Measurements from ENCODE around the gene ZNF853. TPM values are rescaled to one million over a fixed set of nuclear protein-coding genes. Genes with fewer than 3 reads are reported as not detected.

The ZNF853 gene
- total RNA-seq, 1 experiment from 2014 or later = 7.9 TPM

DNA sequence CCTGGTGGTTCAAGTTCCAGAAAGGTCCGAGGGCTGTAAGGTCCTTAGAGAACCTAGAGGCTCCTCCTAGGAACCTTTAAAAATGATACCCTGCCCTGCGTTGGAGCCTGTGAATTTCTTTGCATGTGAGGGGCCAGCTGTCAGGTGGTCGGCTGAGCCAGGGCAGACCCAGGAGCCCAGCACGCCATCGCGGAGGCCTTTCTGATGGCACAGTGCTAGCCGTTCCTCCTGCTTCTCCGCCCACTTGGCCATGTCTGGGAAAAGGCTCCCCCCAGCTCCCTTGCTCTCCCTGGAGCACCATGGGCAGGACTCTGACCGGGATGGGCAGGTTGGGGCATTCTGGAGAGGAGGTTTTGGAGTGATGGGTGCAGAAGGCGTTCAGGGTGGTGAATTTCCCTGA, 29.3 kb downstream of the ZNF853 start:
- TF ChIP-seq, protein P1, sequence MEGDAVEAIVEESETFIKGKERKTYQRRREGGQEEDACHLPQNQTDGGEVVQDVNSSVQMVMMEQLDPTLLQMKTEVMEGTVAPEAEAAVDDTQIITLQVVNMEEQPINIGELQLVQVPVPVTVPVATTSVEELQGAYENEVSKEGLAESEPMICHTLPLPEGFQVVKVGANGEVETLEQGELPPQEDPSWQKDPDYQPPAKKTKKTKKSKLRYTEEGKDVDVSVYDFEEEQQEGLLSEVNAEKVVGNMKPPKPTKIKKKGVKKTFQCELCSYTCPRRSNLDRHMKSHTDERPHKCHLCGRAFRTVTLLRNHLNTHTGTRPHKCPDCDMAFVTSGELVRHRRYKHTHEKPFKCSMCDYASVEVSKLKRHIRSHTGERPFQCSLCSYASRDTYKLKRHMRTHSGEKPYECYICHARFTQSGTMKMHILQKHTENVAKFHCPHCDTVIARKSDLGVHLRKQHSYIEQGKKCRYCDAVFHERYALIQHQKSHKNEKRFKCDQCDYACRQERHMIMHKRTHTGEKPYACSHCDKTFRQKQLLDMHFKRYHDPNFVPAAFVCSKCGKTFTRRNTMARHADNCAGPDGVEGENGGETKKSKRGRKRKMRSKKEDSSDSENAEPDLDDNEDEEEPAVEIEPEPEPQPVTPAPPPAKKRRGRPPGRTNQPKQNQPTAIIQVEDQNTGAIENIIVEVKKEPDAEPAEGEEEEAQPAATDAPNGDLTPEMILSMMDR (conservative IDR thresholded peaks at IDR 0.05) = no peak
- no peak for TF ChIP-seq EZH2 (IDR thresholded peaks at IDR 0.05; ENCODE audit: low read depth)
- Histone ChIP-seq H3K9me3 (ENCODE audit: insufficient read depth, low read depth) (no peaks in the 10 kb centered on the region), H3K4me2 (no peak overlapping the region), H3K4me3 (no peak overlapping the region), H2AFZ (no peak overlapping the region), H3K27ac (no peak overlapping the region), H4K20me1 (ENCODE audit: insufficient read depth) (0 out of 2 replicates have a peak, but pooled peaks cover 4% of the 10 kb centered on the region), H3F3A (ENCODE audit: insufficient read depth, low read depth) (no peaks in the 10 kb centered on the region), H3K79me2 (ENCODE audit: low read depth) (0 out of 2 replicates have a peak, but pooled peaks cover 5% of the 10 kb centered on the region), H3K4me1 (replicated peaks; ENCODE audit: insufficient read depth) (no peaks in the 10 kb centered on the region), H3K9me2 (ENCODE audit: insufficient read depth) (no peaks in the 10 kb centered on the region), H3K27me3 (ENCODE audit: insufficient read depth, low read depth) (no peaks in the 10 kb centered on the region), H3K36me3 (ENCODE audit: low read depth) (peaks cover 13% of the 10 kb centered on the region; the same call in 1 of the 2 replicates)
- CTCF ChIA-PET = no interaction called here
- POLR2A ChIA-PET (ENCODE audit: unreplicated experiment) = interaction anchor here (0.7 kb wide), 1 partner anchor 86 kb away, joined by 9 read pairs; no protein-coding TSS in a partner anchor
- DNase-seq = no peak
- intact Hi-C loops (cut with micrococcal nuclease; ENCODE audit: unreplicated experiment) = no loop called here
- BruUV-seq (replicated peaks) = no TSS peak

DNA sequence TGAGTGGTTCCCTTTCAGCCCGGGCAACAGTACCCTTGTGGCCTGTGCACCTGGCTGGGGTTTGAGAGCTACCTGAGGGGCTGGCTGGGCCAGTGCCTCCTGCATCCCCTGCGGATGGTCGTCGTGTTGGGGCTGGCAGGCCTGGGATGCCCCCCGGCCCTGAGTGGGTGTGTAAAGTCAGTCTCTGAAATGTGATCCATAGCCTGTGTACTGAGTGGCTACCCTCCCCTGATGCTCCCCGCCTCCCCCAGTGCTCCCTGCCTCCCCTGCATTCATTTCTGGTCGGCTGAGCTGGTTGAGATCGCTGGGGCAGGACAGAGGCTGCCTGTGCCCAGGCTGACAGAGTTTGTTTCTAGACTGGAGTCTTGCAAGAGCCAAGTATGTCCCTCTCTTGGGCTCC, 31.1 kb downstream of the ZNF853 start:
- Histone ChIP-seq H2AFZ (no peak overlapping the region), H3K4me2 (no peak overlapping the region), H3K4me3 (no peak overlapping the region), H4K20me1 (ENCODE audit: insufficient read depth) (no peaks in the 10 kb centered on the region), H3F3A (ENCODE audit: insufficient read depth, low read depth) (no peaks in the 10 kb centered on the region), H3K79me2 (ENCODE audit: low read depth) (no peaks in the 10 kb centered on the region), H3K27me3 (ENCODE audit: insufficient read depth, low read depth) (no peaks in the 10 kb centered on the region), H3K9me3 (ENCODE audit: insufficient read depth, low read depth) (no peaks in the 10 kb centered on the region; the same call in 1 of the 2 replicates), H3K27ac (no peak overlapping the region), H3K36me3 (ENCODE audit: low read depth) (peaks cover 19% of the 10 kb centered on the region; the same call in 1 of the 2 replicates), H3K4me1 (replicated peaks; ENCODE audit: insufficient read depth) (no peaks in the 10 kb centered on the region), H3K9me2 (ENCODE audit: insufficient read depth) (no peaks in the 10 kb centered on the region)
- intact Hi-C loops (cut with micrococcal nuclease; ENCODE audit: unreplicated experiment) = no loop called here
- no TSS peak for BruUV-seq (replicated peaks)
- no peak for TF ChIP-seq EZH2 (IDR thresholded peaks at IDR 0.05; ENCODE audit: low read depth)
- TF ChIP-seq, protein P1 (conservative IDR thresholded peaks at IDR 0.05) = no peak
- DNase-seq = no peak
- ChIA-PET CTCF (no interaction called here), POLR2A (ENCODE audit: unreplicated experiment) (no interaction called here)

DNA sequence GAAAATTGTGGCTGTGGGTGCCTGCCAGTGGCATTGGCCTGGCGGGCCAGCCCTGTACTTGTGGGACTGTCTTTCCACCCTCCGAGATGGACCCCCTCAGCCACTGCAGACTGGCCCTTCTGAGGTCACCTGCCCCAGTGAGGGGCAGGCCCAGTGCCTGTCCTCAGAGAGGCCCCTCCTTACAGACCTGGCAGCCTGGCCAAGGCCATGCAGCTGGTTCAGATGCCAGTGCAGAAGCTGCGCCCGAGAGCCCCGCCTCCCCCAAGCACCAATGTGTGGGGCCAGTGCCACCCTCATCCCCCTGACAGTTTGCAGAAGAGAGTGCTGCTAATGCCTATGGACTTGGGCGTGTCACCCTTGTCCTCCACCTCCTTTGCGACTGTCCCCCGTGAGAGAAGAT, 31.7 kb downstream of the ZNF853 start:
- TF ChIP-seq EZH2 (IDR thresholded peaks at IDR 0.05; ENCODE audit: low read depth) = no peak
- Histone ChIP-seq H3K36me3 (ENCODE audit: low read depth) (peaks cover 20% of the 10 kb centered on the region), H3K27me3 (ENCODE audit: insufficient read depth, low read depth) (no peaks in the 10 kb centered on the region), H4K20me1 (ENCODE audit: insufficient read depth) (no peaks in the 10 kb centered on the region), H3K9me2 (ENCODE audit: insufficient read depth) (no peaks in the 10 kb centered on the region), H3K4me1 (replicated peaks; ENCODE audit: insufficient read depth) (no peaks in the 10 kb centered on the region), H2AFZ (no peak overlapping the region), H3K9me3 (ENCODE audit: insufficient read depth, low read depth) (peaks cover 6% of the 10 kb centered on the region; the same call in 1 of the 2 replicates), H3K4me2 (no peak overlapping the region), H3K4me3 (no peak overlapping the region), H3K27ac (no peak overlapping the region), H3K79me2 (ENCODE audit: low read depth) (no peaks in the 10 kb centered on the region), H3F3A (ENCODE audit: insufficient read depth, low read depth) (0 out of 2 replicates have a peak, but pooled peaks cover 3% of the 10 kb centered on the region)
- DNase-seq = no peak
- intact Hi-C loops (cut with micrococcal nuclease; ENCODE audit: unreplicated experiment) = no loop called here
- ChIA-PET POLR2A (ENCODE audit: unreplicated experiment) (no interaction called here), CTCF (no interaction called here)
- BruUV-seq (replicated peaks) = no TSS peak

DNA sequence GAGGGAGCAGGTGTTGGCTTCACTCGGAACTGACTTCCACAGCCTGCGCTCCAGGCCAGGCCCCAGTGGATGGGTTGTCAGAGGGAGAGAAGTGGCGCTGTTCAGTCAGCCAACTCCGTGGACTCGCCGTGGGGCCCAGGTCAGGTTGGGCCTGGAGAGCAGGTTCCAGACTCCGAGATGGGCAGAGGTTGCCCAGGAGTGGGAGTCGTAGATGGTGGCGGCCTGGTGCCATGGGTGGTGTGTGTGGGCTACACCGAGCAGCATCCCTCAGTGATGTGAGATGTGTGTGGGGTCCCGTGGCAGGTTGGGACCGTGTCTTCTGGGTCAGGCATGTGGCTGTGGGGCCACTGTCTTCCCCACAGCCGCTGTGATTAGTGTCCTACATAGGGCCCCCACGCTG, 32.1 kb downstream of the ZNF853 start:
- no peak overlapping the region for H3K27ac ChIP-seq
- no peak overlapping the region for H3K4me3 ChIP-seq
- H3K4me1 ChIP-seq (replicated peaks; ENCODE audit: insufficient read depth) = no peaks in the 10 kb centered on the region
- ChIA-PET CTCF (no interaction called here), POLR2A (ENCODE audit: unreplicated experiment) (no interaction called here)
- H3K27me3 ChIP-seq (ENCODE audit: insufficient read depth, low read depth) = no peaks in the 10 kb centered on the region
- intact Hi-C loops (cut with micrococcal nuclease; ENCODE audit: unreplicated experiment) = no loop called here
- H3K9me3 ChIP-seq (ENCODE audit: insufficient read depth, low read depth) = peaks cover 8% of the 10 kb centered on the region; the same call in 1 of the 2 replicates
- no peaks in the 10 kb centered on the region for H3K9me2 ChIP-seq (ENCODE audit: insufficient read depth)
- H2AFZ ChIP-seq = no peak overlapping the region
- H3K4me2 ChIP-seq = no peak overlapping the region
- H3K36me3 ChIP-seq (ENCODE audit: low read depth) = peaks cover 20% of the 10 kb centered on the region
- 0 out of 2 replicates have a peak, but pooled peaks cover 5% of the 10 kb centered on the region for H3F3A ChIP-seq (ENCODE audit: insufficient read depth, low read depth)
- BruUV-seq (replicated peaks) = no TSS peak
- no peaks in the 10 kb centered on the region for H4K20me1 ChIP-seq (ENCODE audit: insufficient read depth)
- no peaks in the 10 kb centered on the region for H3K79me2 ChIP-seq (ENCODE audit: low read depth)
- no peak for TF ChIP-seq EZH2 (IDR thresholded peaks at IDR 0.05; ENCODE audit: low read depth)
- no peak for DNase-seq
